Measurements from ENCODE around the gene TPI1.
A peak's percentile ranks its signal among the peaks of the same experiment; 100 is the strongest.

TPI1 gene

GRCh38 chr12:6824085-6824775 lies 43.1 kb upstream of the TPI1 start:
- TF ChIP-seq CTCF (IDR thresholded peaks at IDR 0.05; ENCODE audit: low read depth, low read length, poor library complexity, severe bottlenecking) (no peak), EZH2phosphoT487 (IDR thresholded peaks at IDR 0.05; ENCODE audit: borderline replicate concordance, low read length) (no peak)
- peaks cover 90% of the 10 kb centered on the region for H3K27me3 ChIP-seq (ENCODE audit: control insufficient read depth, low read length)

GRCh38 chr12:6824901-6825381 lies 42.4 kb upstream of the TPI1 start:
- no peak overlapping the region for H3K27ac ChIP-seq (ENCODE audit: low read depth, low read length)

More at GRCh38 chr12:6824085-6824775, 43.1 kb upstream of the TPI1 start:
- Histone ChIP-seq H3K9me3 (ENCODE audit: control insufficient read depth, insufficient read depth, low read length) (no peaks in the 10 kb centered on the region), H4K20me1 (ENCODE audit: control insufficient read depth, insufficient read depth, low read depth, low read length) (no peaks in the 10 kb centered on the region), H3K27ac (ENCODE audit: low read depth, low read length) (no peak overlapping the region), H3K4me3 (ENCODE audit: low read length) (no peak overlapping the region), H3F3A (ENCODE audit: control insufficient read depth, insufficient read depth) (no peaks in the 10 kb centered on the region), H3K4me1 (ENCODE audit: control insufficient read depth, low read length) (peaks cover 28% of the 10 kb centered on the region), H3K79me2 (ENCODE audit: control insufficient read depth, low read length) (no peaks in the 10 kb centered on the region), H3K36me3 (ENCODE audit: control insufficient read depth, low read length) (no peaks in the 10 kb centered on the region), H3K9me2 (replicated peaks; ENCODE audit: control insufficient read depth, low read length) (no peaks in the 10 kb centered on the region), H3K4me2 (ENCODE audit: low read length) (no peak overlapping the region)

GRCh38 chr12:6825398-6826124 lies 41.8 kb upstream of the TPI1 start:
- H3F3A ChIP-seq (ENCODE audit: control insufficient read depth, insufficient read depth) = no peaks in the 10 kb centered on the region
- H3K79me2 ChIP-seq (ENCODE audit: control insufficient read depth, low read length) = no peaks in the 10 kb centered on the region
- H4K20me1 ChIP-seq (ENCODE audit: control insufficient read depth, insufficient read depth, low read depth, low read length) = no peaks in the 10 kb centered on the region
- TF ChIP-seq EZH2phosphoT487 (IDR thresholded peaks at IDR 0.05; ENCODE audit: borderline replicate concordance, low read length) (no peak; the same call in 1 of the 2 replicates), CTCF (IDR thresholded peaks at IDR 0.05; ENCODE audit: low read depth, low read length, poor library complexity, severe bottlenecking) (peak; percentile 88)
- H3K27me3 ChIP-seq (ENCODE audit: control insufficient read depth, low read length) = peaks cover 91% of the 10 kb centered on the region
- no peaks in the 10 kb centered on the region for H3K36me3 ChIP-seq (ENCODE audit: control insufficient read depth, low read length)
- no peak overlapping the region for H3K4me3 ChIP-seq (ENCODE audit: low read length)
- H3K9me3 ChIP-seq (ENCODE audit: control insufficient read depth, insufficient read depth, low read length) = no peaks in the 10 kb centered on the region
- H3K4me2 ChIP-seq (ENCODE audit: low read length) = no peak overlapping the region
- peaks cover 31% of the 10 kb centered on the region for H3K4me1 ChIP-seq (ENCODE audit: control insufficient read depth, low read length)
- H3K9me2 ChIP-seq (replicated peaks; ENCODE audit: control insufficient read depth, low read length) = no peaks in the 10 kb centered on the region
- no peak overlapping the region for H3K27ac ChIP-seq (ENCODE audit: low read depth, low read length)

More at GRCh38 chr12:6824901-6825381, 42.4 kb upstream of the TPI1 start:
- peaks cover 31% of the 10 kb centered on the region for H3K4me1 ChIP-seq (ENCODE audit: control insufficient read depth, low read length)
- H3K9me3 ChIP-seq (ENCODE audit: control insufficient read depth, insufficient read depth, low read length) = no peaks in the 10 kb centered on the region
- H3K4me3 ChIP-seq (ENCODE audit: low read length) = no peak overlapping the region
- H3K4me2 ChIP-seq (ENCODE audit: low read length) = no peak overlapping the region
- peaks cover 91% of the 10 kb centered on the region for H3K27me3 ChIP-seq (ENCODE audit: control insufficient read depth, low read length)
- TF ChIP-seq EZH2phosphoT487 (IDR thresholded peaks at IDR 0.05; ENCODE audit: borderline replicate concordance, low read length) (no peak), CTCF (IDR thresholded peaks at IDR 0.05; ENCODE audit: low read depth, low read length, poor library complexity, severe bottlenecking) (no peak)
- no peaks in the 10 kb centered on the region for H3K36me3 ChIP-seq (ENCODE audit: control insufficient read depth, low read length)
- H3K79me2 ChIP-seq (ENCODE audit: control insufficient read depth, low read length) = no peaks in the 10 kb centered on the region
- no peaks in the 10 kb centered on the region for H3F3A ChIP-seq (ENCODE audit: control insufficient read depth, insufficient read depth)
- no peaks in the 10 kb centered on the region for H4K20me1 ChIP-seq (ENCODE audit: control insufficient read depth, insufficient read depth, low read depth, low read length)
- no peaks in the 10 kb centered on the region for H3K9me2 ChIP-seq (replicated peaks; ENCODE audit: control insufficient read depth, low read length)

Measured in DOHH2 (cell line).